Tibial artery (tissue), 4 donors: Measurements from ENCODE around the gene NXF1.

Experiments used
- DNase-seq, 2 donors: peaks; one replicate each; pipeline ENCODE4 v3.0.0-alpha.2; 2019
- H3K27ac ChIP-seq, 2 donors: fragments of 200-600 bp; sonication (generic) in 1 of 2; 1 replicate in 1 of 2; 2 replicates in 1 of 2; pipeline ENCODE4 v1.5.1; 2018 to 2019; ENCODE audit warnings: mild to moderate bottlenecking in 1 of 2
- H3K27me3 ChIP-seq, 2 donors: fragments of 200-600 bp; sonication (generic) in 1 of 2; one replicate each; pipeline versions ENCODE4 v1.5.1 to v1.6.0; 2016 to 2019
- H3K36me3 ChIP-seq, 3 donors: fragments of 200-600 bp; sonication (generic) in 2 of 3; one replicate each; pipeline ENCODE4 v1.5.1; 2016 to 2019; ENCODE audit warnings: mild to moderate bottlenecking in 2 of 3
- H3K4me1 ChIP-seq, 4 donors: fragments of 200-600 bp; sonication (generic) in 2 of 4; 1 replicate in 3 of 4; 2 replicates in 1 of 4; pipeline ENCODE4 v1.5.1; 2016 to 2019
- H3K4me3 ChIP-seq, 2 donors: fragments of 200-600 bp; sonication (generic) in 1 of 2; 1 replicate in 1 of 2; 2 replicates in 1 of 2; pipeline ENCODE4 v1.5.1; 2018 to 2019; ENCODE audit warnings: mild to moderate bottlenecking in 2 of 2
- H3K9me3 ChIP-seq, 3 donors: fragments of 200-600 bp; sonication (generic) in 1 of 3; one replicate each; pipeline ENCODE4 v1.5.1; 2016 to 2019
- intact Hi-C: fragments of 100-400 bp; cut with DNase I; formaldehyde crosslinking; loops from one replicate; pipeline ENCODE4 v1.15.0; 2023; ENCODE audit warnings: low total_unique reads
- TF ChIP-seq, protein P1 (sequence below), 2 experiments: fragments of 200-600 bp in 1 of 2; fragments of 450-650 bp in 1 of 2; IDR thresholded peaks; one replicate each; pipeline ENCODE4 v1.5.1; 2017 to 2019; ENCODE audit warnings: antibody characterized with exemption in 2 of 2, mild to moderate bottlenecking in 1 of 2, moderate library complexity in 1 of 2

Gene NXF1

DNA sequence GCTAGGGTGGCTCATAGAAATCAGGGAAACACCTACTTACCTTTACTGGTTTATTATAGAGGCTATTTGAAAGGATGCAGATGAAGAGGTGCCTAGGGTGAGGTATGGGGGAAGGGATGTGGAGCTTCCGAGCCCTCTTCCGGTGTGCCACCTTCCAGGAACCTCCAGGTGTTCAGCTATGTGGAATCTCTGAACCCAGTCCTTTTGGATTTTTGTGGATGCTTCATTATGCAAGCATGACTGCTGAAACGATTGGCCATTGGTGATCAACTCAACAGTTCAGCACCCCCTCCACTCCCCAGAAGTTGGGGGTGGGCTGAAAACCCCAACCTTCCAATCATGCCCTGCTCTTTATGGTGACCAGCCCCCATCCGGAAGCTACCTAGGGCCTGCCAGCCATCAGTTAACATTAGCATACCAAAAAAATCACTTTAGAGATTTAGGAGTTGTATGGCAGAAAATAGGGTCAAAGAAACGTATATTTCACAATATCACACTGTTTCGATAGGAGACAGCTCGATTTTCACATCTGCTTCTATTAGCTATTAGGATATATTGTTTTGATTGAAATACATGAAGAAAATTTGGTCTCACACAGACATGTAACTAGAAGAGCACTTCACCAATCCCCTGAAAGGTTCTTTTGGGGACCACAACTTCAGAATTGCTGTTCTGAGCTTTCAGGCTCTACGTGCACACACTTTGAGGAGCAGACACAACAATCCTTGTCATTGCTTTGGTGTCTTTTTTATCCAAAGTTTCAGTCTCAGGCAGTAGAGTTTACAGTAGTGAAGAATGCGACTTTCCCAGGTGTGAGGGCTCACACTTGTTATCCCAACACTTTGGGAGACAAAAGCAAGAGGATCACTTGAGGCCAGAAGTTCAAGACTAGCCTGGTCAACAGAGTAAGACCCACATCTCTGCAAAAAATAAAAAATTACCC lies 47.1 kb downstream of the NXF1 start:
- DNase-seq = no peak
- no peaks in the 10 kb centered on the region for H3K27me3 ChIP-seq
- TF ChIP-seq, protein P1, sequence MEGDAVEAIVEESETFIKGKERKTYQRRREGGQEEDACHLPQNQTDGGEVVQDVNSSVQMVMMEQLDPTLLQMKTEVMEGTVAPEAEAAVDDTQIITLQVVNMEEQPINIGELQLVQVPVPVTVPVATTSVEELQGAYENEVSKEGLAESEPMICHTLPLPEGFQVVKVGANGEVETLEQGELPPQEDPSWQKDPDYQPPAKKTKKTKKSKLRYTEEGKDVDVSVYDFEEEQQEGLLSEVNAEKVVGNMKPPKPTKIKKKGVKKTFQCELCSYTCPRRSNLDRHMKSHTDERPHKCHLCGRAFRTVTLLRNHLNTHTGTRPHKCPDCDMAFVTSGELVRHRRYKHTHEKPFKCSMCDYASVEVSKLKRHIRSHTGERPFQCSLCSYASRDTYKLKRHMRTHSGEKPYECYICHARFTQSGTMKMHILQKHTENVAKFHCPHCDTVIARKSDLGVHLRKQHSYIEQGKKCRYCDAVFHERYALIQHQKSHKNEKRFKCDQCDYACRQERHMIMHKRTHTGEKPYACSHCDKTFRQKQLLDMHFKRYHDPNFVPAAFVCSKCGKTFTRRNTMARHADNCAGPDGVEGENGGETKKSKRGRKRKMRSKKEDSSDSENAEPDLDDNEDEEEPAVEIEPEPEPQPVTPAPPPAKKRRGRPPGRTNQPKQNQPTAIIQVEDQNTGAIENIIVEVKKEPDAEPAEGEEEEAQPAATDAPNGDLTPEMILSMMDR (IDR thresholded peaks at IDR 0.05) = no peak
- no peaks in the 10 kb centered on the region for H3K9me3 ChIP-seq
- intact Hi-C loops = no loop called here
- H3K4me1 ChIP-seq = peaks cover 0 to 30% (median 16%) of the 10 kb centered on the region in 4 donors
- no peak overlapping the region for H3K4me3 ChIP-seq
- H3K27ac ChIP-seq = no peak overlapping the region
- H3K36me3 ChIP-seq = peaks cover 0 to 3% (median 0%) of the 10 kb centered on the region in 3 donors

DNA sequence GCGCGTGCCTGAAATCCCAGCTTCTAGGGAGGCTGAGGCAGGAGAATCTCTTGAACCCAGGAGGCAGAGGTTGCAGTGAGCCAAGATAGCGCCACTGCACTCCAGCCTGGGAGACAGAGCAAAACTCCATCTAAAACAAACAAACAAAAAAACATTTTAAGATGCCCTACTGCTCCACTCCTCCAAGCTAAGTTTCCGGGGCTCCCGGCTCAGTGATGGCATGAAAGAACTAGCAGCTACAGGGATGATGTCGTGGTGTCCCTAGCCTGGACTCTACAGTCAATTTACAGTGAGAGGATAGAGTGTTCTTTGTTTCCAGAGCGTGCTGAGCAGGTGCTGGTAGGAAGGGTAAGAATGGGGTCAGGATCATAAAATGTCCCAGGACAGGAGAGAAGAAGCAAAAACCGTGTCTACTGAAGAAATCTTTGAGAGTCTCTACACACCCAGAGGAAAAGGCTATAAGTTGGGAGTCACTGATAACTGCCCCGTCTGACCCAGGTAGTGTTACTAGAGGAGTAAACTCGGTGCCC lies 50.1 kb downstream of the NXF1 start:
- no peaks in the 10 kb centered on the region for H3K9me3 ChIP-seq
- H3K27ac ChIP-seq = no peak overlapping the region
- TF ChIP-seq, protein P1 (IDR thresholded peaks at IDR 0.05) = no peak
- intact Hi-C loops = no loop called here
- H3K27me3 ChIP-seq = no peaks in the 10 kb centered on the region
- no peak overlapping the region for H3K4me3 ChIP-seq
- no peak for DNase-seq
- peaks cover 0 to 25% (median 16%) of the 10 kb centered on the region in 4 donors for H3K4me1 ChIP-seq
- H3K36me3 ChIP-seq = peaks cover 0 to 21% (median 0%) of the 10 kb centered on the region in 3 donors

DNA sequence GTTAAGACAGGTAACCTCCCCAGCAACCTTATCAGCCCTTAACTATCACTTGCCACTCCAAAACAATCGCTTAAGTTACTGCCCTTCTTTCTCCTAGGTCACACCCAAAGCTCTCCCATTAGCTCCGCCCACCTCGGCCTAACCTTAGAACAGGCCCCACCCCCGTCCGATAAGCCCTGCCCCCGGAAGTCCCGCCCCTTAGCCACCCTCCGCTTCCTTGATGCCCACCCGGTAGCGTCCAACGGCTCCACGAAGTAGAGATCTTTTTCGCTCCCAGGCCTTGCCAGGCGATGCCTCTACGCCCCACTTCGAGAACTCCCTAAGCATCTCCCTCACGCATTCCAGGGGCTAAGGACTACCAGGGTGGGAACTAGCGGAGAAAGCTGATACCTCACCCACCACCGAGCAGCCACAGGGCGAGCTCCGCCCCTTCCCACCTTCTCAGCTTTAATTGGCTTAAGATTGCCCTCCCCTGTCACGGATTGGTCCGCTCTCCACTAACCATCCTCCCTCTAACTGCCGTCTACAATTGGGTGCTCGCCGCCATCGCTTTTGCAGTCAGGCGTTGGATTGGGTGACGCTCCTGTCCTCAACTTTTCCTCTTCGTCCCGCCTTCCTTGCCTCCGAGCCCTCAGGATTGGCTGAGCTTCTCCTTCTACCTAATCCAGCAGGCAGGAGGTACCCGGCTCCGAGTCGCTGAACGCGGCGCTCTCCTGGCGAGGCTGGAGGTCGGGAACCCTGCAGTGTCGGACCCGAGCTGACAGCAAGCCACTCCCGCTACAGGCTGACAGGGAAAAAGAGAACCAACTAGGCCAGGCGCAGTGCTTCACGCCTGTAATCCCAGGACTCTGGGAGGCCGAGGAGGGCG lies 51.3 kb downstream of the NXF1 start, which contains the start of gene ZBTB3:
Gene ZBTB3, minus strand, starts transcription at position 425 of the 868 bp plus-strand sequence. CDS start 496 bp downstream, outside the sequence.
- Histone ChIP-seq H3K9me3 (no peaks in the 10 kb centered on the region), H3K27me3 (no peaks in the 10 kb centered on the region), H3K4me1 (peaks cover 0 to 25% (median 18%) of the 10 kb centered on the region in 4 donors), H3K4me3 (peak within 1 kb of the TSS; percentile 62 to 66), H3K27ac (peak within 1 kb of the TSS; percentile 90 to 91), H3K36me3 (peaks cover 0 to 21% (median 0%) of the 10 kb centered on the region in 3 donors)
- DNase-seq = peak; percentile 99
- TF ChIP-seq, protein P1 (IDR thresholded peaks at IDR 0.05) = peak in 1 of 2 experiments; percentile 41
- intact Hi-C loops = loop anchor here (1.0 kb wide), 1 partner anchor 26 kb away; the partner anchor contains the start of gene TTC9C

DNA sequence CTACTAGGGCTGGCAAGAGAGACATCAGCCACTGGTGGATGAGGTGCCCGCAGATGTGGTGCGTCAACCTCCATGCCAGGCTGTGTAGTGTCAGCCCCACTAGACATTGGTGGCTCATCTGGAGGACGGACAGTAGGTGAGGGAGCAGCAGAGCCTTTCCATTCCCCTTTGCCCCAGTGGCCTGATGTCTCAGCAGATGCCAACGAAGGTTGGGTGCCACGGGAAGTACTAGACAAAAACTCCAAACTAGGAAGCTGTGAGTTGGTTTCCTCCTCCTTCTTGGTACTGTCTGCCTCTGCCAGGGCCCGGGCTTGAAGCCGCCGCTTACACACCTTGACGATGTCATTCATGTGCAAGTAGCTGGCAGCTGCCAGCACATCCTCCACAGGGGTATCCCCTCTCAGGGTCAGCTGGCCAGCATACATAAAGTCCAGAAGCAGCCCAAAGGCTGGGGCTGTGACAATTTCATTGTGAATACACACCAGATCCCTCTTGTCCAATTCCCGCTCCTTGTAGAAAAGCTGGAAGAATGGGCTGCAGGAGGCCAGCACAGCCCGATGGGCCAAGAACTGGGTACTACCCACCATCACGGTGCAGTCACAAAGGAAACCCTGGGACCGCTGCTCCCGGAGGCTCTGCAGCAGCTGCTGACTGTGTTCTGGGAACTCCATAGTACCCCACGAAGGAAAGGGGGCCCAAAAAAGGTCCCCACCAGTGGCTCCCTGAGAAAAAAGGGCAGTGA lies 52.1 kb downstream of the NXF1 start:
- TF ChIP-seq, protein P1 (IDR thresholded peaks at IDR 0.05) = no peak
- H3K36me3 ChIP-seq = peaks cover 0 to 28% (median 0%) of the 10 kb centered on the region in 3 donors
- no peaks in the 10 kb centered on the region for H3K27me3 ChIP-seq
- H3K4me3 ChIP-seq = peak overlapping the region; percentile 62 to 66
- DNase-seq = no peak
- H3K4me1 ChIP-seq = peaks cover 0 to 25% (median 18%) of the 10 kb centered on the region in 4 donors
- H3K27ac ChIP-seq = peak overlapping the region; percentile 90 to 91
- H3K9me3 ChIP-seq = no peaks in the 10 kb centered on the region
- intact Hi-C loops = no loop called here
